Skeletal muscle satellite cell (primary cell): ENCODE data around the gene POTEH. TPM values are rescaled to one million over a fixed set of nuclear protein-coding genes. Genes with fewer than 3 reads are reported as not detected.
"Not testable (repeated sequence)": the region's sequence is repeated elsewhere in the genome, so short reads cannot be mapped to it uniquely, and the experiment has no call there.

Source experiments
- H3K27me3 ChIP-seq: 2 replicates; pipeline ENCODE4 v1.7.0; 2013; ENCODE audit warnings: low read length; ENCODE audit not compliant: control insufficient read depth, insufficient read depth
- H3K36me3 ChIP-seq: 2 replicates; pipeline ENCODE4 v1.7.0; 2013; ENCODE audit warnings: mild to moderate bottlenecking, control low read depth, low read length; ENCODE audit not compliant: insufficient read depth
- H3K4me1 ChIP-seq: 2 replicates; pipeline ENCODE4 v1.7.0; 2013; ENCODE audit warnings: low read length; ENCODE audit not compliant: control insufficient read depth, insufficient read depth
- H3K4me2 ChIP-seq: 2 replicates; pipeline ENCODE4 v1.7.0; 2013; ENCODE audit warnings: mild to moderate bottlenecking, low read length
- H3K4me3 ChIP-seq: 2 replicates; pipeline ENCODE4 v1.7.0; 2013; ENCODE audit warnings: low read length
- H3K9ac ChIP-seq: 2 replicates; pipeline ENCODE4 v1.7.0; 2013; ENCODE audit warnings: mild to moderate bottlenecking, low read depth, low read length, moderate library complexity
- H3K9me3 ChIP-seq: replicated peaks from 2 replicates; pipeline ENCODE4 v1.7.0; 2013; ENCODE audit warnings: mild to moderate bottlenecking, control low read depth, low read length
- total RNA-seq: library from RNA; depleted of rRNA; stranded (reverse); fragments of >200 nt; gene quantifications from 2 replicates; pipeline ENCODE4 v1.2.3, GENCODE V29; 2012; rRNA removed

Gene POTEH
- not detected in 2 replicates for total RNA-seq

DNA sequence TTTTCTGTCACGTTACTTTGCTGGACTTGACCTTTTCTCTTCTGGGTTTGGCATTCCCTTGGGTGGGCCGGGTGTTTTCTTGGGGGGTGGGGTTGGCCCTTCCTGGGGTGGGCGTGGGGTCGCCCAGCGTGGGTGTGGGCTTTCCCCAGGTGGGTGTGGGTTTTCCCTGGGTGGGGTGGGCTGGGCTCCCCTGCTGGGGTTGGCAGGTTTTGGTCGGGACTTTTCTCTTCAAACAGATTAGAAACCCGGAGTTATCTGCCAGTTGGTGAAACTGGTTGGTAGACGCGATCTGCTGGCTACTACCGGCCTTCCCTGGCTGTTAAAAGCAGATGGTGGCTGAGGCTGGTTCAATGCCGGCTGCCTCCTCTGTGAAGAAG, at the start of gene POTEH:
TSS of gene POTEH (plus strand) at position 278 of the 377 bp plus-strand sequence. CDS start at position 330, 52 bp downstream.
- H3K4me2 ChIP-seq, H3K4me1 ChIP-seq, H3K27me3 ChIP-seq, H3K9ac ChIP-seq, H3K9me3 ChIP-seq, H3K4me3 ChIP-seq, H3K36me3 ChIP-seq: not testable (repeated sequence)

DNA sequence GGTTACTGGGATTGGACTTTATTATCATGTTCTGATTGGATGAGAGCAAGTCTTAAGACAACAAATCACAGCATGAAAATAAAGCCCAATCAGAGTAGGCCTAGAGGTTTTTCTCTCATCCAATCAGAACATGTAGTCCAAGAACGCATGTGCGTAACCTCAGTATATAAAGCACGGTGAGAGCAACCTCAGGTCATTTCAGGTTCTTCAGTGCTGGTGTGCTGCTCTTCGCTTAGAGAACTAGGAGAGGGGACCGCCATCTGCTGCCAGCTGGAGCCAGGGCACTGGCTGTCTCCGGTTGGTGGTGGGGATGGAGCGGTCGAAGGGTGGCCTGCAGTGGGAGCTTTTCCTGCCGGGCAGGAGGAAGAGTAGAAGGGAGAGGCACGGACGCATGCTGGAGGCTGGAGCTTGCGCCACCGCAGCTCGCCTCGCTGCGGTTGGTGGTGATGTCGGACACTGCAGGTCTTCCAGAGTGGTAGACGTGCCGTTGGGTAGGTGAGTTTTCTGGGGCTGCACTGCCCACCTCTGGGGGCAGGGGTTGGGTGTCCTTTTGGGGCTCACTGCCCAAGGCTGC, 47.5 kb upstream of the POTEH start:
- H3K9me3 ChIP-seq, H3K9ac ChIP-seq: not testable (repeated sequence)

GRCh38 chr22:15651954-15652353, 37.9 kb upstream of the POTEH start:
- H3K9me3 ChIP-seq, H3K9ac ChIP-seq, H3K4me2 ChIP-seq, H3K36me3 ChIP-seq, H3K4me3 ChIP-seq, H3K4me1 ChIP-seq, H3K27me3 ChIP-seq: not testable (repeated sequence)

More for the DNA sequence above, 47.5 kb upstream of the POTEH start:
- H3K4me2 ChIP-seq, H3K36me3 ChIP-seq, H3K4me1 ChIP-seq, H3K4me3 ChIP-seq, H3K27me3 ChIP-seq: not testable (repeated sequence)

- H3K4me3 ChIP-seq: not testable (repeated sequence)
Measured at GRCh38 chr22:15652738-15653137, 37.1 kb upstream of the POTEH start.

DNA sequence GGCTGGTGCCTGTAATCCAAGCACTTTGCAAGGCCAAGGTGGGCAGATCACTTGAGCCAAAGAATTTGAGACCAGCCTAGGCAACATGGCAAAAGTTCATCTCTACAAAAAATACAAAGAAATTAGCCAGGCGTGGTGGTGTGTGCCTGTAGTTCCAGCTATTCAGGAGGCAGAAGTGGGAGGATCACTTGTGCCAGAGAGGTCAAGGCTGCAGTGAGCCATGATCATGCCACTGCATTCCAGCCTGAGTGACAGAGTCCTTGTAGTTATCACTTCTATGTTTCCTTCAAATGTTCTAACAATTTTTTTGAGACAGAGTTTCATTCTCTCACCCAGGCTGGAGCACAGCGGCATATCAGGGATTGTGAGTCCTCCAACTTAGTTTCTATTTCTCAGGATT, 36.6 kb upstream of the POTEH start:
- H3K36me3 ChIP-seq, H3K4me1 ChIP-seq, H3K4me2 ChIP-seq, H3K9me3 ChIP-seq, H3K27me3 ChIP-seq, H3K9ac ChIP-seq, H3K4me3 ChIP-seq: not testable (repeated sequence)

More at GRCh38 chr22:15652738-15653137, 37.1 kb upstream of the POTEH start:
- H3K4me1 ChIP-seq, H3K4me2 ChIP-seq, H3K9me3 ChIP-seq, H3K27me3 ChIP-seq, H3K36me3 ChIP-seq, H3K9ac ChIP-seq: not testable (repeated sequence)

DNA sequence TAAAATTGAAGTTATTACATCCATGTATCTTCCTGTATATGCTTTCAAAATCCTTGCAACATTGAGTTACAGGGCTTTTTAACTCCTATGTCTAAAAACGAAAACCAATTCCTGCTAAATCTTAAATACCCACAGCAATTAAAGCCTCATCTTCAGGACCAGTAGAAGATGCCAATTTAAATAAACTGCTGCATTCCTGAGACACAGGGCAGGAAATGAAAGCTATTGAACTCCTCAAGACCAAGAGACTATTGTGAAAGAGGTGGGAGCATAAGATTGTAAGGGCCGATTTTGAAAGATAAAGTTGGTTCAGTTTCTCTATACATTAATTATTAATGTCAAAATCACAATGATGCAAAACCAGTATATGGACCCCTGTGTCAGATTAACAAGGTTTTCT, 28.7 kb upstream of the POTEH start:
- H3K9me3 ChIP-seq, H3K27me3 ChIP-seq, H3K9ac ChIP-seq, H3K4me1 ChIP-seq, H3K36me3 ChIP-seq, H3K4me3 ChIP-seq, H3K4me2 ChIP-seq: not testable (repeated sequence)

GRCh38 chr22:15664682-15665081, 25.1 kb upstream of the POTEH start:
- H3K36me3 ChIP-seq, H3K9ac ChIP-seq, H3K4me3 ChIP-seq, H3K4me2 ChIP-seq, H3K27me3 ChIP-seq, H3K4me1 ChIP-seq, H3K9me3 ChIP-seq: not testable (repeated sequence)

GRCh38 chr22:15665478-15665877, 24.3 kb upstream of the POTEH start:
- H3K9ac ChIP-seq, H3K4me2 ChIP-seq, H3K27me3 ChIP-seq, H3K9me3 ChIP-seq, H3K36me3 ChIP-seq, H3K4me3 ChIP-seq, H3K4me1 ChIP-seq: not testable (repeated sequence)

GRCh38 chr22:15669430-15669829, 20.4 kb upstream of the POTEH start:
- H3K4me1 ChIP-seq, H3K4me3 ChIP-seq, H3K9ac ChIP-seq, H3K9me3 ChIP-seq, H3K36me3 ChIP-seq, H3K27me3 ChIP-seq, H3K4me2 ChIP-seq: not testable (repeated sequence)

DNA sequence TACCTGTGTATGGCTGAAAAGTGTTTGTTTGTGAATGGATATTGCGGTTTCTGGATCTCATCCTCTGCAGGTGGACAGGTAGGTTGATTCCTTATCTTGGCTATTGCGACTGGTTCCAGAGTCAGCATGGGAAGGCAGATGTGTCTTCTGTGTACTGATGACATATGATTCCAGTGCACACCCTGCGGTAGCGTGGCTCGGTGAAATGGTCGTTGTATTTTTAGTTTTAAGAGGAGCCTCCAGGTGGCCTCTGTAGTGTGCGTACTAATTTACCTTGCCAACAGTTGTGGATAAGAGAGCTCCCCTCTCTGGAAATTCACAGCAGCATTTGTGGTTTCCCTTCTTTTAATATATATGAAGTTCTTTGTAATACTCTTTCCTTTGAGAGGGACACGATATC, 10.1 kb upstream of the POTEH start:
- H3K9me3 ChIP-seq, H3K9ac ChIP-seq, H3K36me3 ChIP-seq, H3K4me2 ChIP-seq, H3K4me1 ChIP-seq, H3K27me3 ChIP-seq, H3K4me3 ChIP-seq: not testable (repeated sequence)

GRCh38 chr22:15684115-15684514, 5.7 kb upstream of the POTEH start:
- not testable (repeated sequence) for H3K9ac ChIP-seq, H3K4me1 ChIP-seq, H3K4me3 ChIP-seq, H3K36me3 ChIP-seq, H3K9me3 ChIP-seq, H3K4me2 ChIP-seq, H3K27me3 ChIP-seq

DNA sequence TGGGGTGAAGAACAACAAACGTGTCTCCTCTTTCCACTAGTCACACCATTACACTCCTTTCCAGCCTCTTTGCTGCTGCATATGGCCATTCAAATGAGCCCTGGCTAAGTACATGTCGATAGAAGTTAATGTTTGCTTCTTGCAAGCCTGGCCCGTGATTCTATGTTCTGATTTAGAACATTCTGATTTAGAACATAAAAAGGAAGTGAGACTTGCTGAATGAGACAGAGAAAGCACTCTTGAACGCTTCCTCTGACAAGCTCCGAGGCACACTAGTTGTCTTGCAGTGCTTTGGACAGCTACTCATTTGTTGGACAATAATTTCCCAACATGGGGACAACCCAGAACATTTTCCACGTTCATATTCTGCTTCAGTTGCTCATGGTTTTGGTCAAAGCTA, 5.1 kb upstream of the POTEH start:
- H3K4me3 ChIP-seq, H3K27me3 ChIP-seq, H3K9ac ChIP-seq, H3K4me2 ChIP-seq, H3K9me3 ChIP-seq, H3K36me3 ChIP-seq, H3K4me1 ChIP-seq: not testable (repeated sequence)
